GM18870 (cell line): ENCODE measurements around the gene NEGR1.
A peak's percentile ranks its signal among the peaks of the same experiment; 100 is the strongest.

Source experiments
- ATAC-seq: cut with Tn5 transposase; IDR thresholded peaks from one replicate; pipeline ENCODE4 v1.9.1; 2021; ENCODE audit warnings: moderate library complexity; ENCODE audit not compliant: unreplicated experiment

NEGR1 gene

GRCh38 chr1:72051538-72051937, 230.8 kb downstream of the NEGR1 start:
- ATAC-seq = no peak

GRCh38 chr1:72050551-72050950, 231.8 kb downstream of the NEGR1 start:
- no peak for ATAC-seq

GRCh38 chr1:72037745-72038343, 244.5 kb downstream of the NEGR1 start:
- peak; percentile 63 for ATAC-seq

GRCh38 chr1:72034827-72035226, 247.5 kb downstream of the NEGR1 start:
- ATAC-seq = no peak

GRCh38 chr1:72023063-72023930, 259.0 kb downstream of the NEGR1 start:
- no peak for ATAC-seq

GRCh38 chr1:72018562-72018961, 263.8 kb downstream of the NEGR1 start:
- ATAC-seq = no peak

GRCh38 chr1:72015006-72015405, 267.3 kb downstream of the NEGR1 start:
- no peak for ATAC-seq

GRCh38 chr1:72013161-72013560, 269.2 kb downstream of the NEGR1 start:
- no peak for ATAC-seq

GRCh38 chr1:72011721-72012120, 270.6 kb downstream of the NEGR1 start:
- ATAC-seq = no peak

- no peak for ATAC-seq
These were observed 272.3 kb downstream of the NEGR1 start for GRCh38 chr1:72010094-72010431.

GRCh38 chr1:72009173-72010093, 272.9 kb downstream of the NEGR1 start:
- no peak for ATAC-seq

GRCh38 chr1:72007312-72007711, 275.0 kb downstream of the NEGR1 start:
- no peak for ATAC-seq

GRCh38 chr1:72006092-72006491, 276.2 kb downstream of the NEGR1 start:
- ATAC-seq = no peak

GRCh38 chr1:72003092-72003491, 279.2 kb downstream of the NEGR1 start:
- no peak for ATAC-seq

- no peak for ATAC-seq
These were observed 281.5 kb downstream of the NEGR1 start for GRCh38 chr1:72000809-72001208.

GRCh38 chr1:71994646-71995045, 287.7 kb downstream of the NEGR1 start:
- no peak for ATAC-seq

- no peak for ATAC-seq
These were observed 295.2 kb downstream of the NEGR1 start for GRCh38 chr1:71987181-71987580.

- ATAC-seq = no peak
These were observed 296.2 kb downstream of the NEGR1 start for GRCh38 chr1:71986160-71986559.

- ATAC-seq = no peak
These were observed 301.8 kb downstream of the NEGR1 start for GRCh38 chr1:71980556-71980955.

GRCh38 chr1:71979882-71980281, 302.5 kb downstream of the NEGR1 start:
- no peak for ATAC-seq

- ATAC-seq = peak; percentile 88
These were observed 314.7 kb downstream of the NEGR1 start for GRCh38 chr1:71967670-71968069.

GRCh38 chr1:71964188-71964587, 318.2 kb downstream of the NEGR1 start:
- ATAC-seq = no peak
